ENCODE results near the gene CLDN6. TPM values are rescaled to one million over a fixed set of nuclear protein-coding genes. Genes with fewer than 3 reads are reported as not detected.

The CLDN6 gene
- total and polyA plus RNA-seq, 2 of the 13 experiments (the other 11 are each of a cell fraction or from before 2014, with no cell fraction given), result 5.9 to 7.6 TPM

DNA sequence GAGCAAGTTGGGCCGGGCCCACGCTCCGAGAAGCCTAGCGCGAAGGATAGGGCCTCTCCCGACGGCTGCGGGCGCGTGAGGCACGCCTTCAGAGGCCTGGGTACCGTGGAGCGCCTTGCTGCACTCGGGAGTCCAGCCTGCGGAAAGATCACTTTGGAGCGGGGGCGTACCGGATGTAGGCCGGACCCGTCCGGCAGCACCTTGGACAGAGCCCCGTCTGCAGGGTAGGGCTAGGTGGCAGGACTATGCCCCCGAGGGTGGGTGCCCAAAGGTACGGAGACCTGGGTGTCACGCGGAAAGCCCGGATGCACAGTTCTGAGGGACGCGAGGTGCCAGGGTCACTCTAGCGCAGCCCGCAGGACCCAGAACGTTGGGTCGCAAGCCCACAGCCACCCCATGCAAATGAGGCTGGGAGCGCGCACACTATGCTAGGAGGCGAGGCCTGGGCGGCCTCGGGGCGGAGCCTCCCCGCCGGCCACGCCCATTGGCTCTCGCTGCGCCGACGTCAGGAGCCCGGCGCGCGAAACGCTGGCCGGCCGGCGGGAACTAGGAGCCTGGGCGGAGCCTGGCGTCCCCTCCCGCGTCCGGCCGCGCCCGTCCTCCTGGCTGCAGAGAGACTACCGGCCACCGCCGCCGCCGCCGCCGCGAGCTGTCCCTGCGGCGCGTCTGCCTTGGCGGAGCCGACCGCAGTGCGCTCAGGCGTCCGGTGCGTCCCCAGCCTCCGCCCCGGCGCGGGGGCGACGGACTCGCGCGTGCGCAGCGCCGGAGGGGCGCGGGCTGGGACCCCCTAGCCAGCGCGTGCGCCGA is 49.0 kb downstream of the CLDN6 start, which contains the start of gene PAQR4 (continued):
- TF ChIP-seq IKZF1 (IDR thresholded peaks at IDR 0.05) (no peak), FOXA3 (CRISPR knock-in tag; IDR thresholded peaks at IDR 0.05) (peak; percentile 46; the same call in 1 of the 2 replicates), NFRKB (IDR thresholded peaks at IDR 0.05) (no peak), TARDBP (CRISPR knock-in tag; IDR thresholded peaks at IDR 0.05) (peak; percentile 54; the same call in 1 of the 2 replicates), ZMYM2 (CRISPR knock-in tag; IDR thresholded peaks at IDR 0.05) (0 out of 2 replicates have a peak, but pooled peaks have one; percentile 18), TBP (CRISPR knock-in tag; IDR thresholded peaks at IDR 0.05) (no peak), ZNF746 (CRISPR knock-in tag; IDR thresholded peaks at IDR 0.05) (peak; percentile 87), TBX2 (CRISPR knock-in tag; IDR thresholded peaks at IDR 0.05; ENCODE audit: borderline replicate concordance) (peak; percentile 95), SP2 (CRISPR knock-in tag; IDR thresholded peaks at IDR 0.05) (peak; percentile 41; the same call in 1 of the 2 replicates), CENPX (CRISPR knock-in tag; IDR thresholded peaks at IDR 0.05) (no peak), ZNF260 (CRISPR knock-in tag; IDR thresholded peaks at IDR 0.05; ENCODE audit: borderline replicate concordance, low read depth) (no peak), CHD4 (IDR thresholded peaks at IDR 0.05; ENCODE audit: borderline replicate concordance, low read length) (no peak), MTF1 (CRISPR knock-in tag; IDR thresholded peaks at IDR 0.05) (peak; percentile 91; the same call in 1 of the 2 replicates), MZF1 (CRISPR knock-in tag; IDR thresholded peaks at IDR 0.05; ENCODE audit: borderline replicate concordance) (peak; percentile 86; the same call in 1 of the 2 replicates), ZNF451 (CRISPR knock-in tag; IDR thresholded peaks at IDR 0.05) (peak; percentile 62), ZNF331 (CRISPR knock-in tag; IDR thresholded peaks at IDR 0.05) (peak; percentile 90), ZNF7 (CRISPR knock-in tag; IDR thresholded peaks at IDR 0.05) (peak; percentile 36; the same call in 1 of the 2 replicates)
- TF ChIP-seq, protein P1, sequence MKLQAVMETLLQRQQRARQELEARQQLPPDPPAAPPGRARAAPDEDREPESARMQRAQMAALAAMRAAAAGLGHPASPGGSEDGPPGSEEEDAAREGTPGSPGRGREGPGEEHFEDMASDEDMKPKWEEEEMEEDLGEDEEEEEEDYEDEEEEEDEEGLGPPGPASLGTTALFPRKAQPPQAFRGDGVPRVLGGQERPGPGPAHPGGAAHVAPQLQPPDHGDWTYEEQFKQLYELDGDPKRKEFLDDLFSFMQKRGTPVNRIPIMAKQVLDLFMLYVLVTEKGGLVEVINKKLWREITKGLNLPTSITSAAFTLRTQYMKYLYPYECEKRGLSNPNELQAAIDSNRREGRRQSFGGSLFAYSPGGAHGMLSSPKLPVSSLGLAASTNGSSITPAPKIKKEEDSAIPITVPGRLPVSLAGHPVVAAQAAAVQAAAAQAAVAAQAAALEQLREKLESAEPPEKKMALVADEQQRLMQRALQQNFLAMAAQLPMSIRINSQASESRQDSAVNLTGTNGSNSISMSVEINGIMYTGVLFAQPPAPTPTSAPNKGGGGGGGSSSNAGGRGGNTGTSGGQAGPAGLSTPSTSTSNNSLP (IDR thresholded peaks at IDR 0.05; ENCODE audit: low read depth, low read length), result no peak
- TF ChIP-seq, protein P2, sequence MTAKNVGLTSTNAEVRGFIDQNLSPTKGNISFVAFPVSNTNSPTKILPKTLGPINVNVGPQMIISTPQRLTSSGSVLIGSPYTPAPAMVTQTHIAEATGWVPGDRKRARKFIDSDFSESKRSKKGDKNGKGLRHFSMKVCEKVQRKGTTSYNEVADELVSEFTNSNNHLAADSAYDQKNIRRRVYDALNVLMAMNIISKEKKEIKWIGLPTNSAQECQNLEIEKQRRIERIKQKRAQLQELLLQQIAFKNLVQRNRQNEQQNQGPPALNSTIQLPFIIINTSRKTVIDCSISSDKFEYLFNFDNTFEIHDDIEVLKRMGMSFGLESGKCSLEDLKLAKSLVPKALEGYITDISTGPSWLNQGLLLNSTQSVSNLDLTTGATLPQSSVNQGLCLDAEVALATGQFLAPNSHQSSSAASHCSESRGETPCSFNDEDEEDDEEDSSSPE (CRISPR knock-in tag; IDR thresholded peaks at IDR 0.05), result peak; percentile 95
- TF ChIP-seq, protein P3, sequence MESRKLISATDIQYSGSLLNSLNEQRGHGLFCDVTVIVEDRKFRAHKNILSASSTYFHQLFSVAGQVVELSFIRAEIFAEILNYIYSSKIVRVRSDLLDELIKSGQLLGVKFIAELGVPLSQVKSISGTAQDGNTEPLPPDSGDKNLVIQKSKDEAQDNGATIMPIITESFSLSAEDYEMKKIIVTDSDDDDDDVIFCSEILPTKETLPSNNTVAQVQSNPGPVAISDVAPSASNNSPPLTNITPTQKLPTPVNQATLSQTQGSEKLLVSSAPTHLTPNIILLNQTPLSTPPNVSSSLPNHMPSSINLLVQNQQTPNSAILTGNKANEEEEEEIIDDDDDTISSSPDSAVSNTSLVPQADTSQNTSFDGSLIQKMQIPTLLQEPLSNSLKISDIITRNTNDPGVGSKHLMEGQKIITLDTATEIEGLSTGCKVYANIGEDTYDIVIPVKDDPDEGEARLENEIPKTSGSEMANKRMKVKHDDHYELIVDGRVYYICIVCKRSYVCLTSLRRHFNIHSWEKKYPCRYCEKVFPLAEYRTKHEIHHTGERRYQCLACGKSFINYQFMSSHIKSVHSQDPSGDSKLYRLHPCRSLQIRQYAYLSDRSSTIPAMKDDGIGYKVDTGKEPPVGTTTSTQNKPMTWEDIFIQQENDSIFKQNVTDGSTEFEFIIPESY (CRISPR knock-in tag; IDR thresholded peaks at IDR 0.05), result peak; percentile 32; the same call in 1 of the 2 replicates
- TF ChIP-seq, protein P4, sequence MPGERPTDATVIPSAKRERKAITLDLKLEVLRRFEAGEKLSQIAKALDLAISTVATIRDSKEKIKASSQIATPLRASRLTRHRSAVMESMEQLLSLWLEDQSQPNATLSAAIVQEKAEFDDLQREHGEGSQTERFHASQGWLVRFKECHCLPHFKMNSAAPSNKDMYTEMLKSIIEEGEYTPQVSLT (CRISPR knock-in tag; IDR thresholded peaks at IDR 0.05; ENCODE audit: borderline replicate concordance, low read depth), result peak; percentile 91; the same call in 1 of the 2 replicates
- TF ChIP-seq, protein P5, sequence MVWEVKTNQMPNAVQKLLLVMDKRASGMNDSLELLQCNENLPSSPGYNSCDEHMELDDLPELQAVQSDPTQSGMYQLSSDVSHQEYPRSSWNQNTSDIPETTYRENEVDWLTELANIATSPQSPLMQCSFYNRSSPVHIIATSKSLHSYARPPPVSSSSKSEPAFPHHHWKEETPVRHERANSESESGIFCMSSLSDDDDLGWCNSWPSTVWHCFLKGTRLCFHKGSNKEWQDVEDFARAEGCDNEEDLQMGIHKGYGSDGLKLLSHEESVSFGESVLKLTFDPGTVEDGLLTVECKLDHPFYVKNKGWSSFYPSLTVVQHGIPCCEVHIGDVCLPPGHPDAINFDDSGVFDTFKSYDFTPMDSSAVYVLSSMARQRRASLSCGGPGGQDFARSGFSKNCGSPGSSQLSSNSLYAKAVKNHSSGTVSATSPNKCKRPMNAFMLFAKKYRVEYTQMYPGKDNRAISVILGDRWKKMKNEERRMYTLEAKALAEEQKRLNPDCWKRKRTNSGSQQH (CRISPR knock-in tag; IDR thresholded peaks at IDR 0.05; ENCODE audit: low read depth), result peak; percentile 97
